K562 (cell line): ENCODE data around the gene DNAJB14. TPM values are rescaled to one million over a fixed set of nuclear protein-coding genes. Genes with fewer than 3 reads are reported as not detected.

ENCODE experiments used
- CTCF ChIP-seq, 3 experiments: IDR thresholded peaks in 2 of 3; conservative IDR thresholded peaks in 1 of 3; 2 replicates each; pipeline ENCODE4 v1.5.1; 2011 to 2012; ENCODE audit warnings: low read length in 3 of 3, mild to moderate bottlenecking in 3 of 3, control low read depth in 2 of 3, improper control_type of control experiment in 1 of 3, inconsistent platforms in 1 of 3, low read depth in 1 of 3, mixed read lengths in 1 of 3, moderate library complexity in 1 of 3; ENCODE audit not compliant: insufficient read depth in 2 of 3
- DPF2 ChIP-seq: fragments of 450-650 bp; IDR thresholded peaks from 2 replicates; pipeline ENCODE4 v1.6.1; 2016
- GATA2 ChIP-seq: sonication (generic); formaldehyde crosslinking; IDR thresholded peaks from 2 replicates; pipeline ENCODE4 v1.4.0; 2020; ENCODE audit warnings: mild to moderate bottlenecking, missing genetic modification reagents
- PATZ1 ChIP-seq: fragments of 250-450 bp; sonication (Bioruptor Pico); IDR thresholded peaks from 2 replicates; pipeline ENCODE4 v1.5.0; 2020; ENCODE audit warnings: mild to moderate bottlenecking, borderline replicate concordance
- SNRNP70 ChIP-seq: fragments of 200-400 bp; formaldehyde crosslinking; optimal IDR thresholded peaks from 2 replicates; pipeline ENCODE3; 2017; ENCODE audit warnings: low read depth, low read length
- ZBTB9 ChIP-seq: fragments of 450-650 bp; formaldehyde crosslinking; IDR thresholded peaks from 2 replicates; pipeline ENCODE4 v1.4.0; 2020; ENCODE audit warnings: mild to moderate bottlenecking, moderate library complexity
- ZNF316 ChIP-seq: fragments of 450-650 bp; IDR thresholded peaks from 2 replicates; pipeline ENCODE4 v1.6.1; 2016
- ZNF318 ChIP-seq, 2 experiments: fragments of 450-650 bp; IDR thresholded peaks; 2 replicates each; pipeline ENCODE4 v1.6.1; 2016; ENCODE audit warnings: mild to moderate bottlenecking in 2 of 2, borderline replicate concordance in 1 of 2, low read depth in 1 of 2, moderate library complexity in 1 of 2
- polyA plus RNA-seq, 8 experiments: library from polyadenylated mRNA; depleted of rRNA in 4 of 8; stranded (reverse) in 5 of 8; unstranded in 3 of 8; fragments of >200 nt; fragmentation: Nextera tagmentation in 2 of 8; fragmentation: Illumina TruSeq in 1 of 8; extraction: Ambion mirVana in 2 of 8; extraction: Trizol in 1 of 8; gene quantifications; 2 replicates each; pipeline versions ENCODE4 v1.2.1 to v1.2.3, GENCODE V29; 2011 to 2014; ENCODE audit warnings: inconsistent platforms in 1 of 8, missing spikeins in 1 of 8
- total RNA-seq, 7 experiments: library from RNA; depleted of rRNA in 6 of 7; stranded (reverse); fragments of >200 nt in 6 of 7; fragmentation: Illumina TruSeq in 2 of 7; extraction: Trizol in 2 of 7; gene quantifications; 2 replicates each; pipeline versions ENCODE4 v1.2.1 to v1.2.3, GENCODE V29; 2011 to 2021; ENCODE audit warnings: low replicate concordance in 1 of 7
- TF ChIP-seq, protein P1 (sequence below), 2 experiments: fragments of 250-450 bp in 1 of 2; fragments of 450-650 bp in 1 of 2; sonication (Bioruptor Pico) in 1 of 2; IDR thresholded peaks; 2 replicates each; pipeline versions ENCODE4 v1.6.1 to v1.8.0; 2016 to 2021; ENCODE audit warnings: mild to moderate bottlenecking in 2 of 2, moderate library complexity in 2 of 2, missing compliant biosample characterization in 1 of 2, missing genetic modification characterization in 1 of 2
- TF ChIP-seq, protein P2 (sequence below): sonication (generic); formaldehyde crosslinking; IDR thresholded peaks from 2 replicates; pipeline ENCODE4 v1.8.0; 2022; ENCODE audit warnings: mild to moderate bottlenecking, missing genetic modification reagents

DNAJB14 gene
- total and polyA plus RNA-seq, 9 of the 15 experiments (the other 6 are each of a cell fraction or from before 2014, with no cell fraction given) = 5.5 to 28.0 (median 12.7) TPM

DNA sequence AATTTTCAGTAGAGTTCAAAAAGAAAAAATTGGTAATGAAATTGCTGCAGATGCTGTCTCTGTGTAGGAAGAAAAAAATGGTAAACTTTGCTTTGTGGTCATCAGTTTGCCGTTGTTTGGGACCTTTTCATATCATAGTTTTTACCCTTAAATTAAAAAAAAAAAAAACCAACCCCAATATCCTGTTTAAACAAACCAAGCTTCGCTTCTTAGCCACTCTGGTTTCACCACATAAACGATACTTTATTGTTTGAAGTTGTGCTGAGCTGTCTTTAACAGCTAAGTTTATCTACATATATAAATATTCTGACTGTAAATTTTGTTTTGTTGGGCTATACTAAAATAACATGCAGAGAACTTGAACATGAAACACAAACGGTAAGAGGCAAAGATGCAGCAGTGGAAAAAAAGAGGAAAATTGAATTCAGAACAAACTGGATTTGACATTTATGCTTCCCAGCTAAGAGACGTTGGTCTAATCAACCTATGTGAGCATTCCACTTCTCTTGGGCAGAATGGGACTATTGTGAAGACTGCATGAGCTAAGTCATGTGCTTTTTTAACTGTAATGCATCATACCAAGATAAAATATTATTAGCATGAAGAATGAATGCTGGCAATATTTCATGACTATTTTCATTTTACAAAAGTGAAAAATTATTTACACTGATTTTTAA lies 19.4 kb upstream of the DNAJB14 start (continued):
- no peak for TF ChIP-seq ZBTB9 (CRISPR knock-in tag)
- TF ChIP-seq SNRNP70 = no peak
- TF ChIP-seq GATA2 (CRISPR knock-in tag) = no peak
- TF ChIP-seq, protein P1, sequence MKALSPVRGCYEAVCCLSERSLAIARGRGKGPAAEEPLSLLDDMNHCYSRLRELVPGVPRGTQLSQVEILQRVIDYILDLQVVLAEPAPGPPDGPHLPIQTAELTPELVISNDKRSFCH (CRISPR knock-in tag; IDR thresholded peaks at IDR 0.05) = no peak
- TF ChIP-seq, protein P1 (tag; IDR thresholded peaks at IDR 0.05) = no peak
- TF ChIP-seq, protein P2, sequence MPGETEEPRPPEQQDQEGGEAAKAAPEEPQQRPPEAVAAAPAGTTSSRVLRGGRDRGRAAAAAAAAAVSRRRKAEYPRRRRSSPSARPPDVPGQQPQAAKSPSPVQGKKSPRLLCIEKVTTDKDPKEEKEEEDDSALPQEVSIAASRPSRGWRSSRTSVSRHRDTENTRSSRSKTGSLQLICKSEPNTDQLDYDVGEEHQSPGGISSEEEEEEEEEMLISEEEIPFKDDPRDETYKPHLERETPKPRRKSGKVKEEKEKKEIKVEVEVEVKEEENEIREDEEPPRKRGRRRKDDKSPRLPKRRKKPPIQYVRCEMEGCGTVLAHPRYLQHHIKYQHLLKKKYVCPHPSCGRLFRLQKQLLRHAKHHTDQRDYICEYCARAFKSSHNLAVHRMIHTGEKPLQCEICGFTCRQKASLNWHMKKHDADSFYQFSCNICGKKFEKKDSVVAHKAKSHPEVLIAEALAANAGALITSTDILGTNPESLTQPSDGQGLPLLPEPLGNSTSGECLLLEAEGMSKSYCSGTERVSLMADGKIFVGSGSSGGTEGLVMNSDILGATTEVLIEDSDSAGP = no peak
- no peak for TF ChIP-seq ZNF318 (IDR thresholded peaks at IDR 0.05; ENCODE audit: borderline replicate concordance in 1 of 2, low read depth in 1 of 2)
- TF ChIP-seq CTCF (IDR thresholded peaks at IDR 0.05 in 2 of 3, conservative IDR thresholded peaks at IDR 0.05 in 1 of 3; ENCODE audit: insufficient read depth in 2 of 3, low read depth in 1 of 3, low read length in 3 of 3) = no peak
- TF ChIP-seq PATZ1 (CRISPR knock-in tag) = no peak
- no peak for TF ChIP-seq DPF2
- no peak for TF ChIP-seq ZNF316
